Measurements from ENCODE around the gene MAP3K15.

Gene MAP3K15, protein sequence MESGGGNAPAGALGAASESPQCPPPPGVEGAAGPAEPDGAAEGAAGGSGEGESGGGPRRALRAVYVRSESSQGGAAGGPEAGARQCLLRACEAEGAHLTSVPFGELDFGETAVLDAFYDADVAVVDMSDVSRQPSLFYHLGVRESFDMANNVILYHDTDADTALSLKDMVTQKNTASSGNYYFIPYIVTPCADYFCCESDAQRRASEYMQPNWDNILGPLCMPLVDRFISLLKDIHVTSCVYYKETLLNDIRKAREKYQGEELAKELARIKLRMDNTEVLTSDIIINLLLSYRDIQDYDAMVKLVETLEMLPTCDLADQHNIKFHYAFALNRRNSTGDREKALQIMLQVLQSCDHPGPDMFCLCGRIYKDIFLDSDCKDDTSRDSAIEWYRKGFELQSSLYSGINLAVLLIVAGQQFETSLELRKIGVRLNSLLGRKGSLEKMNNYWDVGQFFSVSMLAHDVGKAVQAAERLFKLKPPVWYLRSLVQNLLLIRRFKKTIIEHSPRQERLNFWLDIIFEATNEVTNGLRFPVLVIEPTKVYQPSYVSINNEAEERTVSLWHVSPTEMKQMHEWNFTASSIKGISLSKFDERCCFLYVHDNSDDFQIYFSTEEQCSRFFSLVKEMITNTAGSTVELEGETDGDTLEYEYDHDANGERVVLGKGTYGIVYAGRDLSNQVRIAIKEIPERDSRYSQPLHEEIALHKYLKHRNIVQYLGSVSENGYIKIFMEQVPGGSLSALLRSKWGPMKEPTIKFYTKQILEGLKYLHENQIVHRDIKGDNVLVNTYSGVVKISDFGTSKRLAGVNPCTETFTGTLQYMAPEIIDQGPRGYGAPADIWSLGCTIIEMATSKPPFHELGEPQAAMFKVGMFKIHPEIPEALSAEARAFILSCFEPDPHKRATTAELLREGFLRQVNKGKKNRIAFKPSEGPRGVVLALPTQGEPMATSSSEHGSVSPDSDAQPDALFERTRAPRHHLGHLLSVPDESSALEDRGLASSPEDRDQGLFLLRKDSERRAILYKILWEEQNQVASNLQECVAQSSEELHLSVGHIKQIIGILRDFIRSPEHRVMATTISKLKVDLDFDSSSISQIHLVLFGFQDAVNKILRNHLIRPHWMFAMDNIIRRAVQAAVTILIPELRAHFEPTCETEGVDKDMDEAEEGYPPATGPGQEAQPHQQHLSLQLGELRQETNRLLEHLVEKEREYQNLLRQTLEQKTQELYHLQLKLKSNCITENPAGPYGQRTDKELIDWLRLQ (N-terminal part only)

DNA sequence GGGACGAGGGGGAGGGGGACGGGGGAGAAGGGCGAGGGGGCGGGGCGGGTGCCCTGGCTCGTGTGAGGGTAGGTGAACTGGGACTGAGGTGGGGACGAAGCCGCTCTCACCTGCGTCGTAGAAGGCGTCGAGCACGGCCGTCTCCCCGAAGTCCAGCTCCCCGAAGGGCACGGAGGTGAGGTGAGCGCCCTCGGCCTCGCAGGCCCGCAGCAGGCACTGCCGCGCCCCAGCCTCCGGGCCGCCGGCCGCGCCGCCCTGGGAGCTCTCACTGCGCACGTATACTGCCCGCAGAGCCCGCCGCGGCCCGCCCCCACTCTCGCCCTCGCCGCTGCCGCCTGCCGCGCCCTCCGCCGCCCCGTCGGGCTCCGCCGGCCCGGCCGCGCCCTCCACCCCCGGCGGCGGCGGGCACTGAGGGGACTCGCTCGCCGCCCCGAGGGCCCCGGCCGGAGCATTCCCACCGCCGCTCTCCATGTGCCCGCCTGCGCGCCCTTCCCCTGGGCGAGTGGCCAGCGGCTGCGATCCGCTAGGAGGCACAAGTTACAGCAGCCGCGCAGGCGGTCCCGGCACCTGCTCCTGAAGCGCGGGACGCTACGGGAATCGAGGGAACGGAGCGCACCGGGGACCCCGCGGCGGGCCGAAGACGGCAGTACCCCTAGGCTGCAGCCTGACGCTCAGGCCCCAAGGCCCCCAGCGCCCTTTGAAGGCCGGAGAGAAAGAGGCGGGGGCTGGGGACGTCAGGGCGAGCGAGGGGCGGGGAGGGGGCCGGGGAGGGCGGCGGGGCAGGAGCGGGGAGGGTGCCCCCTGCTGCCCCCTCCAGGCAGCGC lies at the start of gene MAP3K15:
MAP3K15 (minus strand) TSS at position 718 of the 824 bp plus-strand sequence; CDS start at position 471, 247 bp downstream.
- peak; percentile 68 for DNase-seq

DNA sequence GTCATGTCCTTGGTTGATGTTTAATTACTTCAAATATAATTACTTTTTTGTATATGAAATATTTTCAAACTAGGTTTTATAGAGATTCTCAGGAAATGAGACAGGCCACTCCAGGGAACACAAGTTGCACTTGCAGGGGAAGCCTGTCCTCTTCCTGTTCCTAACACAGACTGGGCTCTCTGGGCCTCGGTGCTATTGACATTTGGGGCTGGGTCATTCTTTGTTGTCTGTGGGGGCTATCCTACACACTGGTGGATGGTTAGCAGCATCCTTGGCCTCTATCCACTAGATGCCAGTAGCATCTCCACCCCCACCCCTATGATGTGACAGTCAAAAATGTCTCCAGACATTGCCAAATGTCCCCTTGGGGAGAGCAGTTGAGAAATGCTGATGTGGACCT lies 49.3 kb upstream of the MAP3K15 start:
- no peak for DNase-seq

DNA sequence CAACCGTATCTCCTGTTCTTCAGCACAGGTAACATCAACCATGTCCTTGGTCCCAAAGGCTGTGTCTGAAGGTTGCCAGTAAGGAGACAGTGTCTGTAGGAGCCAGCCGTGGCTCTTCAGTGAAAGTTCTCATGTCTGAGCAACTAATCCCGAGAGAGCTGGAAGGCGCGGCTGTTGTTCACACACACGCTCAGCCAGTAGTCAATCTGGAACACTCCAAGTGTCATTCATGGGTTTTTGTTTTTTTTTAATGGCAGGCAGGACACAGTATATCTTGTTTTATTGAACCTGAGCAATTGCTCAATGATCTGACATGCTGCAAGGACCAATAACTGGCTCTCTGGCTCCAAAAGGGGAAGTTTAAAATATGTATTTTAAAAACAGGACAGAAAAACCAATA lies 48.4 kb upstream of the MAP3K15 start:
- DNase-seq, result no peak

DNA sequence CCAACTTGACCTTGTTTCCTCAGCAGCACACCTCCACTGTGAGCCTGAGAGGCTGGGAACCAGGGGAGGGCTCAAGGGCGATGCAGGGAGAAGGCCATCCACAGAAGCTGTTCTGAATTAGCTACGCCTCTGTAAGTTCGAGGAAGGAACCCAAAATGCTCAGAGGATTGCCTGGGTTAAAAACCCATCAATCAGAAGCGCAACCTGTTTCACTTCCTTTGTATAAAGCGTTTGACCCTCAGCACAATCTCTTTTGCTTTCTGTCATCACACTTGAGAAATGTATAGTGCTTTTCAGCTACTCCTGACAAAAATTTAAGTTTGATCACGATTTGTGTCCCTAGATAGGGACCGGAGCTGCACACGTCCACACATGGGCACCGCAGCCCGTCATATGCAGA lies 48.0 kb upstream of the MAP3K15 start:
- DNase-seq, result no peak

DNA sequence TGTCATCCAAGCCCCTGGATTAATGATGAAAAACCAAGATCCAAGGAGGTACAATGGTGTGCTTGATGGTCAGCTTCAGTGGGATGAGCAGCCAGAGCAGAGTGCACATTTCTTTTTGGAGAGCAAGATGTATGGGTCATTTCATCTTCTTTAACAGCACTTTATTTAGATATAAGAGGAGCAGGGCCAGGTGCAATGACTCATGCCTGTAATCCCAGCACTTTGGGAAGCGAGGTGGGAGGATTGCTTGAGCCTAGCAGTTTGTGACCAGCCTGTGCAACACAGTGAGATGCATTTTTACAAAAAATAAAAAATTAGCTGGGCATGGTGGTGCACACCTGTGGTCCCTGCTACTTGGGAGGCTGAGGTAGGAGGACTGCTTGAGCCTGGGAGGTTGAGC lies 45.3 kb upstream of the MAP3K15 start:
- DNase-seq, result no peak

DNA sequence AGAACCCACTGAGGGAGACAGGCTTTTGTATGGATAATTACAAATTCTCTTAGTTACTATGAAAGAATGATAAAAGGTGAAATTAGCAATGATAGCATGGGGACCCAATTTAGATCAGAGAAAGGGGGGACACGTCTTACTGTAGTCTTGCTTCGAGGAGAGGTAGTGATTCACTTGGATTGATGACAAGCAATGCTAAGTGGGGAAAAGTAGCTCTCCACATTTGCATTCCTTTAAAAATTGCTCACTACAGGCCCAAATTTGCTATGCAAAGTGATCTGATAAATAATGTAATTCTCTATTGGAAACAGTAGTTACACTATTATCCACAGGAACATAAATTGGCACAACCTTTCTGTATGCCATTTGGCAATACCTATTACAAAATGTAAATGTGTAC lies 42.5 kb upstream of the MAP3K15 start:
- no peak for DNase-seq

DNA sequence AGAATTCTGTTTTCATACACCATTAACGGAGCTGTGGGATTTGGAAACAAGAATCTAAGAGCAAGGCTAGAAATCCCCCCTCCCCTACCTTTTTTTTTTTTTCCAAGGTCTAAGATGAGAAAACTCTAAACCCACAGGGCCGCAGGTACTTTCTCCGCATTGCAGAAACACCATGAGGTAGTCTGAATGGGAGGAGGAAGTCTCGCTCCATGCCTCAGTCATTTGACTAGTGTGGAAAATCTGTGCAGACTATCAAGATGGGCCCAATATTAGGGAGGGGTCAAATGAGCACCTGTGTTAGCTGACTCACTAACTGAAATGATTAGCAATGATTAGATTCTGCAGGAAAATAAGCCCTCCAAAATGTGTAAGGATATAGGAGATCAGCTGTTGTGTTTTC lies 40.9 kb upstream of the MAP3K15 start:
- DNase-seq, result no peak

DNA sequence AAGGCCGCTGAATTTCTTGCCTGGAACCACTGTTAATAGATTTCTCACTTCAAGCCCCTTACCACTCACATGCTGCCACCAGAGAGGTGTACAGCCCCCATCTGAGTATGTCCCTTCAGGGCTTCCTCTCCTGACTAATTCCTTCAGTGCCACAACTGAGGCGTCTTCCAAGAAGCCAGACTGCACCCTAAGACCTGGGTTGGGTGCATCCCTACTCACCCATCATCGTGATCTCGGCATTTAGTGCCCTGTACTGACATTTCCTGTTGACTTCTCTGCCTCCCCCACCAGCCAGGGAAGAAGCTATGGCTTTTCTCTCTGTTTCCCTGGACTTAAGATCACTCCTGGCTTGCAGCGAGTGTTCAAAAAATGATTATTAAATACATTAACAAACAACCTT lies 40.4 kb upstream of the MAP3K15 start:
- no peak for DNase-seq

DNA sequence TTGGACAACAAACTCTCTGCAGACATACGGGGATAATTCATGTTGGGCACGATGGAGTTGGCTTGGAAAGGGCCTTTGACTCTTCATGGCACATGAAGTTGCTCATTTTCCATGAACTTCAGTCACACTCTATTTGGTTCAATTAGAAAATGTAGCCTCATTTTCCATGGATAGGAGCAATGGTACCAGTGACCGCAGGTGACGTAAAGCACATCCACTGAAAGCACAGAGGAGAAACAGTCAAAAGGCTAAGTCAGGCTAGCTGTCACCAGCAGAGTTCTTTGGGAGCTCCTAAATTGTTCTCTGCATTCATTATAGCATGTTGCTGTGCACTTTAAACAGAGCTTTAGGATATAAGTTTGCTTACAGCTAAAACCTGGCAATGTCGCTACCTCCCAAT lies 39.9 kb upstream of the MAP3K15 start:
- DNase-seq, result no peak

DNA sequence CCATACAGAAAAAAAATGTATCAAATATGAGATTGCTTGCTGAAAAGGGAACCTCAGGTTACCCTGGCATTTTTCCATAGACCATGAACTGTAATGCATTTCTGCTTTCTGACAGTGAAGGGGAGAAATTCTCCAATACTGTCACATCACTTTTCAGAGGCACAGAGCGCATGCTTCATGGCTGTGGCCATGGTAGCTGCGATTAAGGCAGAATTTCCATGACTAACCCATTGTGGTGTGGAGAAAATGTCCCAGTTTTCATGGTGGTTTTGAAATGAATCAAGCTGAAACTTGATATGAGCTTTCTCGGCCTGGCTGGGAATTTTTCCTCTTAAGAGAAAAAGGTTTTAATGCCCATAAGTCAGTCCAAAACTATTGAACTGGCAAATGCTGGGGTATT lies 39.5 kb upstream of the MAP3K15 start:
- DNase-seq, result no peak

DNA sequence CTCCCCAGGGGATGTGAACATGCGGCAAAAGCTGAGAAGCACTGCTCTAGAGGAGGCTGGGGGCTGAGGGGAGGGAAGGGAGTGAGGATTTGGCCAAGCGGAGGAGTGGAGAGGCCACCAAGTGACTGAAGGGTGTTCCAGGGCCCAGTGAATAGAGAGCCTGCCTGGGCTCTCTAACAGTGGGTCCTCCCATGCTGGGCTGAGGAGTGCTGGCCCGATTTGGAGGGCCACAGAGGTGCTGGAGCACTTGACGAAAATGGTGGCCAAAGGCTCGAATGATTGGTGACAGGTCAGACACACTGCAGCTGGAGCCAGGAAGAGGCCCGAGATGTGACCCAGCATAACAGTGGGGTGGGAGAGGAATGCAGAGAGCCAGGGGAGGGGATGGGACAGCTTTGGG lies 37.5 kb upstream of the MAP3K15 start:
- no peak for DNase-seq

DNA sequence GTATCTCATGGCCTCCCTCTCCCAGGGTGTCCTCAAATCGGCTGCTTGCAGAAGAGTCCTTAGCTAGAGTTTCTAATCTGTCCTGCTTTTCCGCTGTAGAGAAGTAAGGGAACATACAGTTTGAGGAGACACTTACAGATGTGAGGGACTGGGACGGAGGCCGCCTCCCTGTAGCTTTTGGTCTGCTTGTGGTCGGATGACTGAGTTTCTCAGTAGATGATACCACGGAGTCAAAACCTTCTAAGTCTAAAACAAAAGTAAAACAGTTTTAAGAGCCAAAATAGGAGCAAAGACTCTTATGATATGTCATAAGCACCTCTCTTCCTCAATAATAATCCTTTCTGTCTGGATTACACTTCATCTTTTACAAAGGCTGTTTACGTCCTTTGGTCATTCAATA lies 34.5 kb upstream of the MAP3K15 start:
- DNase-seq, result no peak

DNA sequence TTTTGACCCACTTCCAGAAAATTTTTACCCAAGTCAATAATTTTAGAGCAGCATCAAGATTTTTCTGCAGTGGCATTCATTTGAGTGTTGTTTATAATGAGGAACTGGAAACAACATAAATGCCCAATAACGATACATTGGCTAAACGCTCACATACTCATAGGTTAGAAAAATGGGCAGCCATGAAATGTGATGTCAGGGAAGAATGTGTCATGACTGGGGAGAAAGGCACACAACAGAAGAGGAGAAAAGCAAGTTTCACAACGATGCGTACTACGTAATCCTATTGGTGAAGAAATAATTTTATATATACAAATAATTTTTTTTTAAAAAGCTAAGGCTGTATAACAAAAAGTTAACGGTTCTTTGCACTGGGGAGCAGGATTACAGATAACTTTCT lies 33.6 kb upstream of the MAP3K15 start:
- no peak for DNase-seq

DNA sequence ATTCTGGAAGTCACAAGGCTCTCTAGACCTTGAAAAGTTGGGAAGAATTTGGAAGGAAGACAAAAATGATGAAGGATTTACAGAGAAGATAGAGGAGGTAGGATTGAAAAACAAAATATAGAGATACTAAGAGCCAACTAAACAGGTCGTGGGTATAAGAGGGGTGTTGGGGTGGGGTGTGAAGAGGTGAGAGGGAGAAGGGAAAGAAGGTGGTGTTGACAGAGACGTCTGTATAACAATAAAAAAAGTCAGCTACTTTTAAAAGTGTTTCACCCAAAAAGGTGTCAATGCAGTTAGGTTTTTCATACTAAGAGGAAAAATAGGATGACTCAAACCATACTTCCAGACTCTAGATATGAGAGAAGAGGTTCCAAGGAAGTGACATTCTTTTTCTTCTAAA lies 33.0 kb upstream of the MAP3K15 start:
- DNase-seq, result no peak

DNA sequence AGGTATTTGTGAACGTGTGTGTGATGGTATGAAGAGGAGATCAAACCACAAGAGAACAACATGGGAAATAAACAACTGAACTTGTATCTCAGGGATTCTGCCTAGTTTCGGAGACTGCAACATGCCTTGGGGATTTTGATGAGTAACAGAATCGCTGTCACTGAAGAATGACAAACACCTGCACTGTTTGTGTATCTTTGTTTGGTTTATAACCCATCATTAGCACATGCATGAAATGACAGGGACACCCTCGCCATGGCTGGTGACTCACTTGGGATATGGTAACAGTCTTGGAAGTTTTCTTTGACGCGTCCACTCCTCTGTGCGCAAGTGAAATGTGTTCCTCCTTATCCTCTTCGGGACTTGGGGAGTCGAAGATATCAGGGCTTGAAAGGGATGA lies 30.3 kb upstream of the MAP3K15 start:
- no peak for DNase-seq

DNA sequence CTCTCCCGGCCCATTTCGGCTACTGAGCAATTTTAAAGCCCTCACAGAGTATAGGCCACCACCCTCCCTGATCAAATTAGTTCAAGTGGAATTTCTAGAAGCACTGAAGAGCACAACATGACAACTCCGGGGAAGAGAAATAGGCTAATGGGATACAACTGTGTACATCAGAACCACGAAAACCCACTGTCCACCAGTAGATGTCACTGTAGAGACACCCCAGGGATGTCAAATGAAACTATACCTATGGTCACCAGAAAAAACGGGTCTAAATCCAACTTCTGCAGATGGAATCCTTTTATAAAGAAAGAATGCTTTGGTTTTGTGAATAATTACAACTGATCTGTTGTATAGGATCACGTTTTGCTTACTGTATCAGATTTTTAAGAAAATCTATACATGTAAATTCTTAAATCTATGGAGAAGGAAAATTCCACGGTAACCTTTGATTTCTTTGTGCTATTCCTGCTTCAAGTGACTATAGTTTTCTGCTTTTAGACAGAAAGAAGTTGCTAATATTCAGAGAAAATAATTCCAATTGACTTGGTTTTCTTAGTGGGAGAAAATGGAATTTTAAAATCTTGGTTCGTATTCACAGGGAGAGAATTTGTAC lies 29.5 kb upstream of the MAP3K15 start:
- DNase-seq, result no peak

DNA sequence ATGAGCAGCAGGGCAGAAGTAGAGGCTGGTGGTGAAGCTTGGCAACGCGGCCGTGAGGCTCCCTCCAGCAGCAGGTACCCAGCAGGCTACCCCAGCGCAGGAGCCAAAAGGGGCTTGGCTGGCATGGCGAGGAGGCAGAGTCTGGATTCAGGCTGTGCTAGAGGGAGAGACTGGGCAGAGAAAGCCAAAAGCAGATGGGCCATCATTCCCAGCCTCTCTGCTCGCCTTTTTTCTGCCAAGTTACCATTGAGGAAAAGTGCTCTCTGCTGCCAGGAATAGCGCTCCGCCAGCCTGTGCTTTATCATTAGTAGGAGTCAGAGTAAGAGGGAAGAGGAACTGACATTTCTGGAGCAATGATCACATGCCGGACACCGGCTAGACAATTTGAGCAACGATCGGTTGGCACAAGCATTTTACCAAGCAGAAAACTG lies 28.7 kb upstream of the MAP3K15 start:
- no peak for DNase-seq

DNA sequence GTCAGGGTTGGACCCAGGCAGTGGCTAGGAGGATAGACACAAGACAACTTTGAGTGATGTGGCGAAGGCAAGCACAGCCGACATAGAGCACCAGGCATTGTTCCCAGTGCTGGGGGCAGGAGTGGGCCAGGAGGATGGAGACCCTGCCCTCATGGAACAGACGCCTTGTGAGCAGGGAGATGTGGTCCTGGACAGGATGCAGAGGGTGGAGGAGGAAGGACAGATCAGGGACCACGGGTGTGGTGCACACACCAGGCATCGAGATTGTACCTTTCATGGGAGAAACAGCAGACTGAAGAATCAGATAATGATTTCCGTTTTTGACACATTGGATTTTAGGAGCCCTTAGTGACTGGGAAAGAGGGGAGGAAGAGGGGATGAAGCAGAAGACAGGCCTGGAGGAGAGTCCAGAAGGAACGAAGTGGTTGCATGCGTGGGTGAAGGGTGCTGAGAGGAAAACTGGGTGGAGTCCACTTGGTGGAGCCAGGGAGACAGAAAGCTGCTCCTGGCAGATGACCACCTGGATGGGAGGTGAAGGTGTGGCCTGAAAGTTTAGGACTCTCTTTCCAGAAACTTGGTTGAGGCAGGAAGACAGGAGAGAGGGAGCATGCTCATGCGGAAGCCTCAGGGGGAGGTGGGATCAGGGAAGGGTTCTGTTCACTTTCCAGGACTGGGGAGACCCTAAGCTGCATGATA lies 27.9 kb upstream of the MAP3K15 start:
- no peak for DNase-seq

DNA sequence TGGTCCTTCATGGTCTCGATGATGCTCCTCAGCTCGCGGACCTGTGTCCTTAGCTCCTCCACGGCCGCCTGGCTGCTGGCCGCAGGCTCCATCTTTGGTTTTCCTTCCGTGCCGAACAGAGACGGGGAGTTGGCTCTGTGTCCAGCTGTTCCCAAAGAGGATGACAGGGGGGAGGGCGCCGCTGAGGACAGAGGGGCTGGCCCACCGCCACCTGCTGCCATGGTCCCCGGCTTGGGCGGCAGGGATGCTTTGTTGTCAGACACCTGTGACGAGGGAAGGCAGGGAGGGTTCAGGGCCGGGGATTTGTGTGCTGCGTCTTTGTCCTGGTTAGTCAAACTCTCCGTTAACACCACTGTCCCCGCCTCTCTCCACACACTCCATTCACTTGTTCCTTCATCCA lies 26.6 kb upstream of the MAP3K15 start:
- DNase-seq, result no peak

DNA sequence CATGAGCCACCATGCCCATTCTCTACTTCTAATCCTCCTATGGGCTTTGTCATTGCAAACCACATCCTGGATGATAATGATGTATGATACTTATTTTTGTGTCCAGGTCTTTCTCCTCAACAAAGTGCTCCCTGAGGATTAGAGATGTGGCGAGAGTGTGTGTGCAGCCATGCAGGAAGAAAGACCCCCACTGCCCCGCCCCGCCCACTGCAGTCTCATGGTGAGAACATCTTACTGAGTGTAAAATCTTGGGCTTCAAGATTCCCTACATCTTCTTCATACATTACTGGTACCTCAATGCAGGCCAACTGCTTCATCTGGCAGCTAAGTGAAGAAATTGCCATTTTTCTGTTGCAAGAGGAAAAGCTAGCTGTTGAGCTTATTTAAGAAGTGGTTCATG lies 25.9 kb upstream of the MAP3K15 start:
- DNase-seq, result no peak

DNA sequence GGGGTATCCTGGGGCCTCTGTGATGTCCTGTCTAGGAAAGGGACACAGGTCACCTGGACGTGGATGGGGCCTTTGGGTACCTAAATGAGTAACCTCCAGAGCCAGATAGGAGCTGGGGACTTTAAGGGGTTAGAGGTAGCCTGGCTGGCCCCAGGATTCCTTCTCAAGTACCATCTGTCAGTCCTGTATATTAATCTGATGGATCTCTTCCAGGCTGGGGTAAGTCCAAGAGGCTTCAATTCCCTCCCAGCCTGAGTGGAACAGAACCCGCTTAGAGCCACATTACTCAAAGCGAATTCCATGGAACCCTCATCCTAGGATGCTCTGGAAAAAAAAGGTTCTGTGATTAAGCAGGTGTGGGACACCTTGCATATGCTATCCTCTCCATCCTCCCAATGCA lies 24.8 kb upstream of the MAP3K15 start:
- DNase-seq, result no peak

Data from islet precursor cell (in vitro differentiated cells).